NCI-H2107 treated with DMSO at 0.1 percent for 48 hours (cell line): ENCODE data around the gene HSF4.

Source experiments
- DNase-seq: peaks from one replicate; lab custom pipeline; 2025; ENCODE audit not compliant: unreplicated experiment; lab: John Stamatoyannopoulos, UW

HSF4 gene

DNA sequence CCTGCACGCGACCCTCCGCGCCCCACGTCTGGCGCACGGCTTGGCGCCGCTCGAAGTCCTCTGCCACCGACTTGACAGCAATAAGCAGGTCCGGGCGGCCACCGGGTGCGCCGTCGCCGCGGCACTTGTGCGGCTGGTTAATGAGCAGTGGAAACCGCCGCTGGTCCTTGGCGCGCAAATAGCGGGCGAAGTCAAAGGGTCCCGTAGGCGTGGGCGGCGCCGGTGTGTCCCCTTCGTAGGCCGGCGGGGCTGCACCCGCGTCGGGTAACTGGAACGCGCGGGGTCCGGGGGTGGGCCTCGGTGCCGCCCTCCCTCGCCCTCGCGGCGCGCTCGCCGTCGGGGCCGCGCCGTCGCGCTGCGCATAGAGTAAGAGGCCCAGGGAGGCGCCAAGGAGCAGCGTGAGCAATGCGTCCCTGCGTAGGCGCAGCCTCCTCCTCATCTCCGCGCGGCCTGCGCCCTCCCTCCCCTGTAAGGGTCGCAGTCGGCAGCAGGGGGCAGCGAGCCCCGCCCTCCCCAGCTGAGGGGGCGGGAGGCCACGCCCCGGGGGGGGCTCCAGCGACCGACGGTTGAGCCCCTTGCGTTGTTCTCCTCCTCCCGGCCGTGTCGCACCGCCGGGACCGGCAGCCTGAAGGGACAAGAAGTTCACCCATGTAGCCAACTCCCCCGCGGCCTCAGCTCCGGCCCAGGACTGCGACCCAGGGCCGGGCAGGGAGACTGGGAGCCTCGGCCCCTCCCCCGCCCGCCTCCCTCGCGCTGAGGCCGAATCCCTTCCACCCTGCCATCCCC is 14.3 kb upstream of the HSF4 start:
- no peak for DNase-seq

DNA sequence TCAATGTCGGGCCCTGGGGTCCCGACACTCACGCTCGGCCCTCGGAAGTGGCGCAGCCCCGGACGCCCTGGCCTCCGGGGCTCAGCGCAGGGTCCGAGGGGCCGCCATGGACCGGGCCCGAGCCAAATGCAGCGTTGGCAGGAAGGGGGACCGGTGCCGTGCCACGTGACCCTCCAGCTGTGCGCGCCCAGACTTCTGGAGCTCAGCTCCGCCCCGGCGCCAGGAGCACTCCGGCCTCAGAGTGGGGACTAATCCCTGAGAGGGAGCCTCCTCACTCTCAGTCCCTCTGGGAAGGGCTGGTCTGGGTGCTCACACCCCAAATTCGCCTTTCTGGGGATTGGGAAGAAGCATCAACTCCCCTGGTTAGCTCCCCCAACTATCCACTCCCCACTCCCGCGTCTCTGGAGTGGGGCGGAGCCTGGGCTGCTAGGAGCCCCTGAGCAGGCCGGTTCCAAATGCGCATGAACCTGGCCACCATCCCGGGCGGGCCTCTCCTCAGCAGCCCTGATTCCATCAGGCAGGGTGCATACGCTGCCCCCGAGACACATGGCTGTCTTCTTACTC is 13.6 kb upstream of the HSF4 start, which contains the start of gene B3GNT9:
Gene B3GNT9 (minus strand): TSS at position 166 of the 564 bp plus-strand sequence. CDS start 513 bp downstream, outside the sequence.
- DNase-seq, result peak; percentile 16

DNA sequence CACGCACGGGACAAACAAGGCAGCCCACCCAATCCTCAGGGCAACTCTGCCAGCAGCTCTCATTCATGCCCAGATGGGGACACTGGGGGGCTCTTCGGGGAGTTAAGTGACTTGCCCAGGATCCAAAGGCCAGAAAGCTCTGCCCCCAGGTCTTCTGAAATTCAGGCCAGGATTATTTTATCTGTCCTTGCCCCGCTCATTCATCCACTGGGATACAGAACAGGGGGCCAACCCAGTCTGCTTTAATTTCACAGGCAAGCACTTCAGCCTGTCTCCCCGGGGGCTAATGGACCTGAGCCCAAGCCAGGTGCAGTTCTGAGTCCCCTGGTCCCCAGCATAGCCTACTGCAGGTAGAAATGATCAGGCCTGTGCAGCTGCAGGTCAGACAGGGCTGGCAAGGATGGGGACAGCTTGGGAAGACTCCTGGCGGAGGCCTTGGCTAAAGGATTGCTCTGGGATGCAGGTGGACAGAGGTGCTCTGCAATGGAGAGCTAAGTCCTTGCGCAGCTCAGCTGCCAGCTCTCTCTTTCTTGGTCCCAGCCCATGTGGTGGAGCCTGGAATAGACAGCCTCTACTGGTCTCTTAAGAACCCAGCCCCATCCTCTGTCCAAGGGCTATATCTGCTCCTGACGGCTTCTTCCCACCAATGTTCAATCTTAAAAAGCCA is 13.0 kb upstream of the HSF4 start:
- no peak for DNase-seq

DNA sequence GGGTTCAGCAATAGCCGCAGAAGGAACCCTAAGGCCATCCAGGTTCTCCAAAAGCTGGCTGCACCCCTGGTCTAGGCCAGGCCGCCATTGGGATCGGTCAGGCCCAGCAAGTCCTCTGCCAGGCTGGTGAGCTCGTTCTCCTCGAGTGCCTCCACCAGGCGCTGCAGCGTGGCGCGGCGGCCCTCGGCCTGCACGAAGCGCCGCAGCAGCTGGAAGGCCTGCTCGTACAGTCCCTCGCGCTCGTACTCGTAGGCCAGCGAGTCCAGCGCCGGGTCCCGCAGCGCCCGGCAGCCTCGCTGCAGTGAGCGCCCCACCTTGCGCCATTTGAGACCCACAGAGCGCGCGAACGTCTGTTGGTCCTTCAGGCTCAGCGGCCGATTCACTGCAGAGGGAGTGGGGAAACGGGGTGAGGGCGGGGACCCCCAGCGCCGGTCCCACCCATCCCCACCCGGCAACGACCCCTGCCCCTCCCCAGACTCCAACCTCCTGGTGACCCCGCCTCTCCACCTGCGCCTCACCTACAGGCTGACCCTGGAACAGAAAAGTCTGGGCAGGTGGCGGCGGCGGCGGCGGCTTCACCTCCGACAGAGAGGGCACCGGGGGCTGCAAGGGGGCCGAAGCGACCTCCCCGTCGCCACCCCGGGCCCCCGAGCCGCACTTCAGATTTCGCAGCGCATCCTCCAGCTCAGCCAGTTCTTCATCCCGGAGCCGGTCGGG is 9.8 kb upstream of the HSF4 start:
- DNase-seq, result no peak

DNA sequence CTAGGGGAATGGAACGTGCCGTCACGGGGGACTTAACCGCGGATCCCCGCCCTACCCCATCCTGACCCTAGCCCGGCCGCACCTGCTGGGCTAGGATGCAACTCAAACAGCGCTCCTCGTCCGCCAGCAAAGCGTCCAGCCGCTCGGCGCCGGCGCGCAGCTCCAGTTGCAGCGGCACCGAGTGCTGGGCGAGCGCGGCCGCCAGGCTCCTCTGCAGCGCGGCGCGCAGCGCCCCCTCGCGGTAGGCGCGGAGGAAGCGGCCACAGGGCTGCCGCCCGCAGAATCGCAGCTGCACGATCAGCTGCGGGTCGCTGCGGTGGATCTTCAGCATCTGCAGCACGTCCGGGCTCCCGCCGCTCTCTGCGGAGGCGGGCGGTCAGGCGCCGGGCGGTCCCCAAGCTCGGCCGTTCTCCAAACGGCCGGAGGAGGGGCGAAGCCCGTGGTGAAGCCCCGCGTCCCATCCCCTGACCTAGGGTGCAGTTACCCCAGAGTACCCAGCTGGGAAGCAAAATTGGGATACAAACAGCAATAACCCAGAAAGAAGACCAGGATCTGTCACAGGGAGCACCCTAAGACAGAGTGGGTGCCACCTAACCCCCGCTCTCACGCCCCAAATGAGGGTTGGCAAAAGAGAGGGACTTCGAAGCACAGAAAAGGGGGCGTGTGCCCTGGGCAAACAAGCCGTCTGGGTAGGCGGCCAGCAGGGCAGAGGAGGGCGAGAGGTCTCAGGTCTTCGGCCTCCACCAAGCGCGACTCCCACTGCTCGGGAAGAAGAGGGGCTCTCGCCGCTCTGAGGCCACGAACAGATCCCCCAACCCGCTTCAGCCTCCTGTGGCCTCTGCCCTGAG is 9.0 kb upstream of the HSF4 start:
- DNase-seq, result no peak

DNA sequence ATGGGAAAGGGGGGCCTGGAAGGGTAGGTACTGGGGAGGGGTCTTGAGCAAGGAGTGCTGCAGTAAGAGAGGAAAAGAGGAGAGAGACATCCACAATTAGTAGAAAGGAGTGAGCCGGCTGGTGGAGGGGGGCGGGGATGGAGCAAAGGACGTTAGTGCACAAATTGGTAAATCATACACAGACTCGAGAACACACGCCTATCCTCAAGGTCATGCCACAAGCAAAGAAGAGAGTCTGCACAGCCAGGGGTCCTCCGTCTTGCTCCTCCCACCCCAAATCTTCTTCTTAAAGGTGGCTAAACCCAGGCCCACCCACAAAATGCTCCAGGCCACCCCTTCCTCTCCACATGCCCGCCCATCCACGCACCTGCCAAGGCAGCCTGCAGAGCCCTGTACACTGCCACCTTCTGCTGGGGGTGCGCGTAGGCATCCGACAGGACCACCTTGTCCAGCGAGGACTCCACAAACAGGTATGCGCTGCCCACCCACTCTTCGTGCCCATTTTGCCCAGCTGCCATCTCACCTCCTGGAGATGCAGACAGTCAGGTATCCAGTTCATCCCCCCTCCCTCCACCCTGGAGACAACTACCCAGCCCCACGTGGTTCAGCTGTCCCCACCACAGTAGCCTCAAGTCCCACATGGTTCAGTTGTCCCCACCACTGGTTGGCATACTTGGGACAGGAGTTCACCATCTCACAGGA is 8.3 kb upstream of the HSF4 start:
- DNase-seq, result no peak

GRCh38 chr16:67157106-67157748 is 7.3 kb upstream of the HSF4 start:
- DNase-seq, result no peak

- DNase-seq, result no peak
These were observed 6.5 kb upstream of the HSF4 start for GRCh38 chr16:67157892-67158635.

DNA sequence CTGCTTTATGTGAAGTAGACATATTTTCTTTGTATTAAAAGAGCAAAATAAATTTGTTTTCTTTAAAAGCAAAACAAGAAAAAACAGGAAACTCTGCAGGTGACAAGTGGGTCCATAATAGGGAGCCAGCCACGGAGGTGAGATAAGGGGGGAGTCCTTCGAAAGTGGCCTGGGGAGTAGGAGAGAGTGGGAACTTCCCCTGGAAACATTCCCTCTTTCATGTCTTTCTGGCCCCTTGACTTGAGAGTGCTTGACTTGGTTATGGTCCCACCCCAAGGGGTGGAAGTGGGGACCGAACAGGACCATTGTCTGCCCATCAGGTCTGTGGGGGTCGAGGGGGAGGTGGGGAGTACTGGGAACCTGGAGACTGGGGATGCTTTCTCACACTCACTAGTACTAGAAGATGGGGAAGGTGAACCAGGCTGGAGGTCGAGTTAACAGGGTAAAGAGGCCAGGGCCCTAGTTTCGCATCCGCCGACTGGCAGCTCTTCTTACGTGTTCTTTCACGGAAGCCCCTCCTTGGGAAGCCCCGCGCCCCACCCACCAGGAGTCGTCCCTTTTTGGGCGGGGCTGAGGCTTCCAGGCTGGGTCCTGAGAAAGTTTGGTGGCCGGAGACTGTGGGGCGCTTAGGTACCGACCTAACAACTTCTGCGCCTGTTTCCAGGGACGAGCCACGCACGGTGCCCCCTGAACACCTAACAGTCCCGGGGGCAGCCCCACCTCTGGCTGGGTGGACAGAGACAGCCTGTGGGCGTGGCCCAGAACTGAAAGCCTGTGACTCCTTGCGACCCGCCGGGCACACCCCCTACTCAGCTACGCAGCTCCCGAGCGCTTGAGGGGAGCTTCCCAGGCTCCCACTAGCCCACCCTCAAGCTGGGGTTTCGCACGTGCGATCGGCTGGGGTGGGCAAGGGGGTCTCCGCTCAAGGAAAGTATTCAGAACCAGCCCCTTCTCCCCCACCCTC is 5.6 kb upstream of the HSF4 start:
- no peak for DNase-seq

- DNase-seq, result no peak
These were observed 2.9 kb upstream of the HSF4 start for GRCh38 chr16:67161595-67162058.

- no peak for DNase-seq
These were observed 1.9 kb upstream of the HSF4 start for GRCh38 chr16:67162506-67163163.

DNA sequence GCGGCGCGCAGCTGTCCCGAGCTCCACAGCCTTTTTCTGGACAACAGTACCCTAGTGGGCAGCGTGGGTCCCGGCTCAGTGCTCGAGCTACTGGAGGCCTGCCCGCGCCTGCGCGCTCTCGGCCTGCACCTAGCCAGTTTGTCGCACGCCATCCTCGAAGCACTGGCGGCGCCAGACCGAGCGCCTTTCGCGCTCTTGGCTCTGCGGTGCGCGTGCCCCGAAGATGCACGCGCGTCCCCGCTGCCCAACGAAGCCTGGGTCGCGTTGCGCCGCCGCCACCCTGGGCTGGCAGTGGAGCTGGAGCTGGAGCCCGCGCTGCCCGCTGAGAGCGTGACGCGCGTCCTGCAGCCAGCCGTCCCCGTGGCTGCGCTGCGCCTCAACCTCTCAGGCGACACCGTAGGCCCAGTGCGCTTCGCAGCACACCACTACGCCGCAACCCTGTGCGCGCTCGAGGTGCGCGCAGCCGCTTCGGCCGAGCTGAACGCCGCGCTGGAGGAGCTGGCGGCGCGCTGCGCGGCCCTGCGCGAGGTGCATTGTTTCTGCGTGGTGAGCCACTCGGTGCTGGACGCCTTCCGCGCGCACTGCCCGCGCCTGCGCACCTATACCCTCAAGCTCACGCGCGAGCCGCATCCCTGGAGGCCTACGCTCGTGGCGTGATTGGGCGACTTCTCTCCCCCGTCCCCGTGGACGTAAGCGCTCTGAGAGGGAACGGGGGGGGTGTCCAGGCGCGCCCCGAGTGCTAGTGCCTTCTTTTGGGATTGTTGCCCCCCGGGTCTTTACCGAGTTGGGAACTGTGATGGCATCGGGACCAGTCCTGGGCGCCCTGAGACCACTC is 1.2 kb upstream of the HSF4 start:
- DNase-seq, result peak; percentile 34

GRCh38 chr16:67163999-67164558 is 466 bp upstream of the HSF4 start:
- no peak for DNase-seq

DNA sequence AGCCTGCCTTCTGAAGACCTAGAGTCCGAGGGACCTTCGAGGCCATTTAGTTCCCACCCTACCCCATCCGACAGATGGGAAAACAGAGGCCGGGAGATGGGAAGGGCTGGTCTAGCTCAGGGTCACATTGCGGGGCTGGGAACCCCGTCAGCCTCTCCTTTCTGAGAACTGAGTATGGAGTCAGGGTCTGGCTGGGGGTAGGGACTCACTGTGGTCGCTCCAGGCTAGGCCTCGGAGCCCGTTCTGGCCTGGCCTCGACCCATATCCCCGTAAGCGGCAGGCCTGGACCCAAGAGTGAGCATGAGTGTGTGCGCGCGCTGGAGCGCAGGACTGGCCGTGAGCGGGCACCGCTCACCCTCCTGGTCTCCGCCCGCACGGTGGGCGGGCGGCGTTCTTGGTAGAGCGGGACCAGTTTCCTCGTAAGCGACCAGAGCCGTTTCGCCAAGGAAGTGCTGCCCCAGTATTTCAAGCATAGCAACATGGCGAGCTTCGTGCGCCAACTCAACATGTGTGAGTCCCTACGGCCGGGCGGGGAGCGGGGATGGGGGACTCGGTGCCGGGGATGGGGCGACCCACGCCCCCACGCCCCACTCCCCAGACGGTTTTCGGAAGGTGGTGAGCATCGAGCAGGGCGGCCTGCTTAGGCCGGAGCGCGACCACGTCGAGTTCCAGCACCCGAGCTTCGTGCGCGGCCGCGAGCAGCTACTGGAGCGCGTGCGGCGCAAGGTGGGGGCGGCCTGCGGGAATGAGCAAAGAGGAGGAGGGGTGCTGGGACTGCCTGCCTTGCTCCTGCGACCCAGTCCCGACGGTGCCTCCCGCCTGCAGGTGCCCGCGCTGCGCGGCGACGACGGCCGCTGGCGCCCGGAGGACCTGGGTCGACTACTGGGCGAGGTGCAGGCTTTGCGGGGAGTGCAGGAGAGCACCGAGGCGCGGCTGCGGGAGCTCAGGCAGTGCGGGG is 855 bp downstream of the HSF4 start:
- DNase-seq, result no peak

- DNase-seq, result no peak
These were observed 1.6 kb downstream of the HSF4 start for GRCh38 chr16:67166110-67166547.
